GM19023 (cell line): ENCODE measurements around the gene CXCL1.
"Not testable (repeated sequence)": the region's sequence is repeated elsewhere in the genome, so short reads cannot be mapped to it uniquely, and the experiment has no call there.

Source experiments
- ATAC-seq: cut with Tn5 transposase; IDR thresholded peaks from one replicate; pipeline ENCODE4 v1.9.1; 2021; ENCODE audit warnings: mild to moderate bottlenecking, moderate library complexity; ENCODE audit not compliant: unreplicated experiment

The CXCL1 gene

DNA sequence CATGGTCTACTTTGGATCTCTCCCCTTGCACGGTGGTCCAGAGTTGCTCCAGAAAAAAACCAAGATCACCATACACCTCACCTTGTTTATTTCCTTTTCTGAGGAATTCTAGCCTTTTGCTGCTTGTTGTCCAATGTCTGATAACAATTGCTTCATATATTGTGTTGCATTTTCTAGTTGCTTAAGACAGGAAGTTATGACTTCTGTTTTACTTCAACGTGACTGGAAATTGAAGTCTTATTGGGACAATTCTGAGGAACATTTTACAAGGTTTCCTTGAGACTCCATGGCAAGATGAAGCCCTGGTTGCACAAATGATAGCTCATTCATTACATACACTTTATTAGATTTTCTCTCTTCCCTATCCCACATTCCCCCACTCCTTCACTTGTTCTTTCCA, 5.2 kb downstream of the CXCL1 start:
- no peak for ATAC-seq

DNA sequence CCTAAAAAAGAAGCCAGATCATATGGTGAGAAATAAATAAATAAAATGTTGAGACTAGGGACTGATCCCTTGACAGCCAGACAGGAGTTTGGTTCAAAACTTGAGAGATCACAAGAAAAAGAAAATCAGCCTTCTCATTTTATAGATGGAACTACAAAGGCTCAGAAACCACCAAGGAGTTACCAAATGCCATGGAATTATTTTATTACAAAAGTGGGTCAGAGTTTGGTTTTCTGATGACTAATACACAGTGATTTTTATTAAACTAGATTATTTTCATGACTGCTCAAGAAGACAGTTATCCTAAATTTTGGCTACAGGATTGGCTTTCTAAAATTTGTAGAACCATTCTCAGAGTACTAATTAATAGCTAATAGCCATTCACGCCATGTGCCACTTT, 6.2 kb downstream of the CXCL1 start:
- ATAC-seq: no peak

DNA sequence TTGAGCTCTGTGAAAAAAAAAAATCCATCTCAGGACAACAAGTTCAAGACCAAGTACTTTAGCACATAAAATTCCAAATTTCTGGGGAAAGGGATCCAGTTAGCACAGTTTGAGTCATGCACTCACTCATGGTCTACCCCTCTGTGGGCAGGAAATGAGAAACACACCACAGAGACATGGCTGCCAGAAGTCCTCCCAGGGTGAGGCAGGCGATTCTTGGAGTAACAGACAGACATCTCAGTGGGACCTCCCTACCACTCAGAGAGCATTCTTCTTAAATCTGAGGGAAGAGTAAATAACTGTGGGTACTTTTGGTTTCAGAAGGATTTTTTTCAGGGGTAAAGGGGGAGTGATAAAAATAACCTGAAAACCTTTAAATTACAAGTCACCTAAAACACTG, 14.1 kb downstream of the CXCL1 start:
- ATAC-seq: no peak

DNA sequence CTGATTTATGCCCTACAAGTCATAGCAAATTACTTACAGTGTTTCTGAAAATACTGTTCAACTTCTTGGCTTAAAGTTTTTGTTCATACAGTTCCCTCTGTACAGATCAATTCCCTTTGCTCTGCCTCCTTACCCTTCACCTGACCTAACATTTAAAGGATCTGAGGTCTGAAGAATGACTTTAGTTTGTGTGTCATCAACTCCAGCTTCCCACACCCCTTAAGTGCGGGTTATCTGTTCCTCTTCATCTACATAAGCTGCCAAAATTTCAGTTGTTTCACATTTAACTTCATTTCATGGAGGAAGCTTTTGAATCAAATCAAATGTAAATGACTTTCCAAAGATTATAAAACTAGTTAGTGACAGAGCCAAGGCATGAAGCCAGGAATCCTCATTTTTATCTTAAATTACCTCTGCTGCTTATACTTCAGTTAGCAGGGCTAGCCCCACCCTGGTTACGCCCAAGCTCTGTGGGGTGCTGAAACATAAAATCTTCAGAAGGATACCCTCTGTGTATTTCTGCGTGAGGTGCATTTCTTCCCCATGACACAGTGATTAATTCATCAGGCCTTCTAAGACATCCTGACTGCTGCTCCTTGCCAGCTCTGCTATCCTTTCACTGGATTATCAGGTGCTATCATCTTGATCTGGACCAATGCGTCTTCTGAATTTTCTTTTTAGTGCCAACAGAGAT, 16.5 kb downstream of the CXCL1 start:
- ATAC-seq: no peak

DNA sequence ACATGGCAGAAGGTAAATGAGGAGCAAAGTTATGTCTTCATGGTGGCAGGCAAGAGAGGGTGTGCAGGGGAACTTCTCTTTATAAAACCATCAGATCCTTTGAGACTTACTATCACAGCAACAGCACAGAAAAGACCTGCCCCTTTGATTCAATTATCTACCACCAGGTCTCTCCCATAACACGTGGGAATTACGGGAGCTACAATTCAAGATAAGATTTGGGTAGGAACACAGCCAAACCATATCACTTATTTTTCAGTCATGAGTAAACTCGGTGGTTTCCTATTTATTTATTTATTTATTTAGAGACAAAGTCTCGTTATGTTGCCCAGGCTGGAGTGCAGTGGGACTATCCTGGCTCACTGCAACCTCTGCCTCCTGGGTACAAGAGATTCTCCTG, 22.1 kb downstream of the CXCL1 start:
- ATAC-seq: no peak

DNA sequence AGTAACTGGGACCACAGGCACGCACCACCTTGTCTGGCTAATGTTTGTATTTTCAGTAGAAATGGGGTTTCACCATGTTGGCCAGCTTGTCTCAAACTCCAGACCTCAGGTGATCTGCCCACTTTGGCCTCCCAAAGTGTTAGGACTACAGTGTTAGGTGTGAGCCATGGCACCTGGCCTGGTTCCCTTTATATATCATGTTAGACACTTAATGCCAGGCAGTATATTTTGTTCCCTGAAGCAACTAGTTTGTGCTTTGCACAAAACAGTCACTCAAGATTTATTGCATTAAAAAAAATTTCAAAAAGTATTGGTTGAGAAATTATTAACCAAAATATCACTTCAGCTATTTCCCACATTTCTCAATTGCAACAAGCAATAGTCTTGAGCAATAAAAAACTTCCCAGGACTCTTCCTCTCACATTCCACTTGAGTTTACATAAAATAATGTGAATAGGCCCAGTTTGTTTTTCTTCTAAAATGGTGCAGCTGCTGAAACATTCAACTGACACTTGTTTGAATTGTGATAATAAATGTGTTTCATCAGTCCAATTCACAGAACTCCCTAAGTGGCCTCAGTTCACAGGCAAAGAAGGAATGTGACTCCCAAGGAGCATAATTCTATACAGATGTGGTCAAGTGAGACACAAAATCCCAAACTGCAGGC, 22.7 kb downstream of the CXCL1 start:
- ATAC-seq: no peak

DNA sequence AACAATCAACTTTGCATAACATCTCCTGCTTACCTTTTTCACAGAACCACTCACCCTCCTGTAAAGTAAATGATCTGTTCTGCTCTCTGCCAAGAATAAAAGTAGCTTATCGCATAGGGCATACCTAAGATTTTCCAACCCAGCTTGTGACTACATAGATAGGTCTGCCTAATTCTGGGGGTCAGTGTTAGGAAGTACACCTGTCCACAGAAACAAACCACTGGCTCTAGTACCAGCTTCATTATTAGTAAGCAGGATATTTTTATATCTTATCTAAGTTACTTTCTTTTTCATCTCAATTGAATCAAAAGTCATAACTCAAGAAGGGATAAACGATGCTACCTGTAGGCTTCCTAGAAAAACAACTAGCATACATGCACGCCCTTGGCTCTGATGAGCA, 23.8 kb downstream of the CXCL1 start:
- no peak for ATAC-seq

DNA sequence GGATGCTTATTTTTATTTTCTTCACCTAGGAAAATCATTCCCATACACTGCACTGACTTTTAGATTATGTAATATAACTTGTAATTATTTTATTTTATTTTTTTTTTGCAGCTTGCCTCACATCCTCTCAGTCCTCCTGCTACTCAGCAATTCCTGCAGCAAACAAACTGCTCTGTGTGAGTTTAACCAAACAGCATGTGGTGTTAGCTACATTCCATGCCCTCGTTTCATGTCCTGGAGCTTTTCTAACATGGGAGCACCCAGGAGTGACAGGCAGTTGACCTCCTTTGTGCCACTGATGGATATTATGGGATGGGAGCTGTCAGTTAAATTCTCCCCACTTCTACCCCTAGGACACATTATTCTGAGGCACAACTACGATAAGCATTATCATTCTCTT, 24.8 kb downstream of the CXCL1 start:
- no peak for ATAC-seq

DNA sequence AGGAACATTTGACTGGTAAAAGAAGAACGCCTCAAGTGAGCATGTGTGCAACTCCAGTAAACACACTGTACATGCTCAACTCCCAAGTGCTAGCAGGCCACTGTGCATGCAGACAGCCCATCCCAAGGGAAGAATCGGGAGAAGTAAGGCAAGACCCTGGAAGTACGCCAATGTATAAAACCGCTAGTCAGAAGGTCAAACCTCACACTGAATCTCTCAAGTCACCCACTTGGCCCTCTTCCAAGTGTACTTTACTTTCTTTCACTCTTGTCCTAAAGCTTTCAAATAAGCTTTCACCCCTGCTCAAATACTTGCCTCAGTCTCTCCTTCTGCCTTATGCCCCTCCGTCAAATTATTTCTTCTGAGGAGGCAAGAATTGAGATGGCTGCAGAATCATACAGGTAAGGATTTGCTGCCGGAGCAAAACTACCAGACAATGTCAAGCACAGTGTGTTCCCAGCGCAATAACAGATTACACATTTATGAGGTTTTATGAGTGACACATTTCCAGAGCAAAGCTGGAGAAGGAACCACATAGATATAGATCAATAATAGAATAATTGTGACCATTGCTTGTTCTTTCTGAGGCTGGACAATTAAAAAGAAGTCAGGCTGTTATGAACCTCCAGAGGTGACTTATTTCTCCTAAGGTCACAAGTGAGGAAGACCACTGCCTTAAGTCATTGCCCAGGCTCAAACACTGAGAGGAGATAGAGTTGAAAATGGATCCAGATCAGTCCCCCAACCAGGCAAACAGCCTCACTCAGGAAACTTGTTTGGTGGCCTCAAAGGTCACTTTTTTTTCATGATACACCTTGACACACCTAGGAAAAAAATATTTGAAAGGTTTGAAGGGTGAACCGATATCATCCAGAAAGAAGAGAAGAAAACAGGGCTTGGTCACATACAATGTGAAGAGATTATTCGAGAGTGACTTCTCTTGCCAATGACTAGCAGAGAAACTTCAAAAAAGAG, 26.3 kb downstream of the CXCL1 start:
- ATAC-seq: no peak

DNA sequence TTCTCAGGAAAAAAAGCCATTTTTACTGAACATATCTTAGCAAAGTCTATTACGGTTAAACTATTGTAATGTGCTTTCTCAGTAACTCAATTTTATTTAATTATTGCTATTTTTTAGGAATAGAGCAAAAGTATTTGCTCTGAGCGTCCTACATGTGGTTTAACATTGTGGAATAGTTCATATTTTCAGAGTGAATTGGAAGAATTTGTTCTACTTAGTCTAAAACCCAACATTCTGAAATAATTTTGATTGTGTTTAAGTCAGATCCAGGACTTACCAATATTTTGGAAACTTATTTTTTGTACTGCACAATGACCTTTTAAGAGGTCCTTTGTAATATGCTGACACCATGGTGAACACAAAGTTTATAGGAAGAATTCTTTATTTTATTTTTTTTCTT, 27.2 kb downstream of the CXCL1 start:
- ATAC-seq: no peak

DNA sequence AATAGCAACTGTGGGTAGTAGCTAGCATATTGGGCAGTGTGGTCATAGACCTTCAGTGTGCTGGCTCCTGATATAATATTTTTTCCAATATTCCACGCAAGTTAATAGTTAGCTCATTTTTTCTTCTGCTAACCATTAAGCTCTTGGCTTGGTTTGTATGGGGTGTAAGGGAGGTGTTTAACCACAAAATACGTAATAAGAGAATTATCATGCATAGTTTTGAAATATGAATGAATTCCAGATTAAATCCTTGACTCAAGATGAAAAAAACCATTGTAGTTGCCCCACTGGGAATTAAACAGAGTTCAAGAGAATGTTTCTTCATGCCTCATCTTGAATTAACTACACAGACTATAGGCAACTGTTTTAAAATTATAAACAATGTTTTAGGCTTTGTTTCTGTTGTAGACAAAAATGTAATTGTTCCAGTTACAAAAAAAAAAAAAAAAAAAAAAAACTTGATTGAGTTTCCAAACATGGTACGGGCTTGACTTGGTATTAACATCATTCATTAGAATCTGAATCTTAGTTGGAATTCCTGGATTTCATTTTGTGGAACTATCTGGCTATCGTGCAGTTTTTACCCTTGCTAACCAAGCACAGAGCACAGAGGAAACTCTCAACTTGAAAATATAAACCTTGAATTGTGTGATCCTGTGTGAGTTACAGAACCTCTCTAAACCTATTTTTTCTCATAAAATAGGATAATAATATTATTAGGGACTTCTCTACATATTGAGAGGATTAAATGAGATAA, 28.4 kb downstream of the CXCL1 start:
- no peak for ATAC-seq

DNA sequence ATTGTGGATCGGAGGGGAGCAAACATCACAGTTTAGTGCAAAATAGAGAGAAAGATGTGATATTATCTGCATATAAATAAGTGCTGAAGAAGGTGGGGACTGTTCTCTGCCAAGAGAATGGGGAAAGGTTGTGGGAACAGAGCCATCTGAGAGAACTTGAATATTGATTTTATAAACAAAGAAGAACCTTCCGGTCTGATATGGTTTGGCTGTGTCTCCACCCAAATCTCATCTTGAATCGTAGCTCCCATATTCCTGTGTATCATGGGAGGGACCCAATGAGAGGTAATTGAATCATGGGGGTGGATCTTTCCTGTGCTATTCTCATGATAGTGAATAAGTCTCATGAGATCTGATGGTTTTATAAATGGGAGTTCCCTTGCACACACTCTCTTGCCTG, 30.1 kb downstream of the CXCL1 start:
- not testable (repeated sequence) for ATAC-seq

DNA sequence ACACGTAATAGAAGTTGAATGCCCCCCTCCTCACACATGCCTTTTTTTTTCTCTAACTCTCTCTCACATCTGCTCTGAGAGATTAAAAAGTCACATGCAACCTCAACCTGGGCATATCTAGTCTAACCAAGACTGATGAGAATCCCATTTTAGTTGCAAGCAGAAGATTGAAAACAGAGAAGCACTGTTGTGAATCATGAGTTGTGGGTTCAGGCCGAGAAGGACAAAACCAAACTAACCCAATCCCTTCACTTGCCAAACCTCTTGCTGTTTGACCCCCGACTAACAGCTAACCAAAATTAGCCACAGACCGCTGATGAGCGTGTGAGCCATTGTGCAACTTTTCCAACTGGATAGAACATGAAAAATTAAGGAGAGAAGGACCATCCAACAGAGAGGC, 31.8 kb downstream of the CXCL1 start:
- ATAC-seq: no peak

DNA sequence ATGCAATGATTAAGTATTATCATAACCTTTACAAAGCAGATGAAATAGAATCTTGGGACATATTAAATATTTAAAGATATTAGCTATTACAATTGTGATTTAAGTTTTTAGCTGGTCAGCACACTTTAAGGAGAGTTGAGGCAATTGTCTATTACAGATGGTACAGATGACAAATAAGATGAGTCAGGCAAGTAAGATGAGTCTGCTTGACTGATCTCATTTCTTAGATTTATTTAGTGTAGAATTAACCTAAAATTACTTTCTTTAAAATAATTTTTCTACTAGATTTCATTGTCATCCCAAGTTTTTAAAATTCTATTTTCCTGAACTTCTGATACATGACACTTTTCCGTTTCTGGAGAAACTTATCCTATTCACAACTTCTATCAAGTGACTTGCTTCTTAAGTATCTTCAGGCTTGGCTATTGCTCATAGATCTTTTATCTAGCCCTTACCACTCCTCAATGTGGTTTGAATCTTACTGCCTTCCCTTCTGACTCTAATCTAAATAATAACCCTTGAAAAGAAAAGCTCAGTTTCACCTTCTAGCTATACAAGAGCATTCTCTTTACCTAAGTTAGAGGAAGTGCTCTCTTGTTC, 32.9 kb downstream of the CXCL1 start:
- ATAC-seq: no peak

DNA sequence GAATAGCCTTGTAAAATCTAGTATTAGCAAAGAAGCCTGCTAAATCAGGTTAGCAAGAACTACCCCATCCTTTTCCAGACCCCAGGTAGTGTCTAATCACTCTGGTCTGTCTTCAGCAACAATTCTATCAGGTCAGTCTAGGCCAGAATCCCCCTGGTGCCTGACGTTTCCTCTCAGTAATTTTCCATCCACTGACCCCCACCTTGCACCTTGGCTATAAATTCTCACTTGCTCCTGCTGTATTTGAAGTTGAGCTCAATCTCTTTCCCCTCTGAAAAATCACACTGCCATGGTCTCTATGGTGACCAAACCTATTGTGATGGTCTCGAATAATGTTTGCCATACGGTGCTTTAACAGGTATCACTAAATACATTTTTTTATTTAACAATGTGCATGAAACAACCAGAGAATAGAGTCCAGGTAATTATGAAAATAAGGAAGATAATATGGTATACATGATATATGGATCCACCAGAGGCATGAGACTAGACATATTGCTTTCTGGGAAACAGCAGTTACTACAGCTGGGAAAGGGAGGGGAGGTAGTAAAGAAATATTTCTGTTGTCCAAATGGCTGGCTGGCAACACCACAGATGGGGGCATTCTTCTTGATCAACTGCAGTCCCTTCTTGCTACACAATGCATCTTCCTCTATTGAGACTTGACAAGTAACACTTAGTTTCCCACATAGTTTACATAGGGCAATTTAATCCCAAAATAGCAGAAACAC, 33.8 kb downstream of the CXCL1 start:
- ATAC-seq: no peak

DNA sequence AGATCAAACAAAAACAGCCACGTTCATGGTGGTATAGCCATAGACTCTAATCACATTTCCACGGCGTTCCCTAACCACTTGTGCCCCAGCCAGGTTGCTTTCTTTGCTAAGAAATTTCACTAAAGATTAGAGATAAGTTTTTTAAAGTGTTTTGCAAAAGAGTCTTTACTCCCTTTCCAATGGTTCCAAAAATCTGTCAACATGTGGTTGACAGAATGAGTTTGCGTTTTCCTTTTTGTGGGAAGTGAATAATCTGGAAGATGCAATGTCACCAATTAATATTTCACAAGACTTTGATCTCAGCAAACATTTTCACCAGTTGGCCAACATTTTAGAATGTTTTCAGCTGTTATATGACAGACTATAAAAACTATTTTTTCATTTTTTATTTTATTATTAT, 35.3 kb downstream of the CXCL1 start:
- ATAC-seq: no peak

DNA sequence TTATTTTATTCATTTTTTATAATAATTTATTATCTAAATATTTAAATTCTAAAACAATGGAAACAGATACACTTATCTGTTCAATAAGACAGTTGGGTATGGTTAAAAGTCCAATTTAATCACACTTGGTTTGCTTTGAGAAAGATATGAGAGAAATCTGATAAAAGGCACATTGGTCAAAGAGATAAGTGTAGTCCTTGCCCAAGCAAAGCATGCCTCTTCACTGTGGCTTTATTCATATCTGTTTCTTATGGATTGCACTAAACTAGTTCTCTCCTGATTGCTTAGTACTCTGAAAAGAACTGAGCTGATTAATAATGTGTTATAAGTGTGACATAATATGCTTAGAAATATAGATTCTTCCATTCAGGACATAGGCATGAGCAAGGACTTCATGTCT, 39.8 kb downstream of the CXCL1 start:
- no peak for ATAC-seq

DNA sequence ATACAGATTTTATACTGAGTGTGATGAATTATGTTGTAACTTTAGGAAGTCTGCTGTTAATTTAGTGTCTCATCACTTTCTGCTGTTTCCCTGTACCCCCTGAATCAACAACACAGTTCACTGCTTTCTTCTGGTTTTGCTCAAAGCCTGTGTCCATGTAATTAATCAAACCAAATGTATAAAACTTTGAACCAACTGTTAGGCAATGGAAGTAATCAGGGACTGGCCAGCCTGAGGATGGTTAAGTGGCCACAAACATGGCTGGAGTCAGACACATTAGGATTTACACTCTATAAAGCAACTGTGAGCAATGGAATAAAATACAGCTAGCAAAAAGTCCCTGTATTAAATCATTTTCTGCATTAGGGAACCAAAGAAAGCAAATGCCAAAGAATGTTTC, 42.6 kb downstream of the CXCL1 start:
- ATAC-seq: no peak

DNA sequence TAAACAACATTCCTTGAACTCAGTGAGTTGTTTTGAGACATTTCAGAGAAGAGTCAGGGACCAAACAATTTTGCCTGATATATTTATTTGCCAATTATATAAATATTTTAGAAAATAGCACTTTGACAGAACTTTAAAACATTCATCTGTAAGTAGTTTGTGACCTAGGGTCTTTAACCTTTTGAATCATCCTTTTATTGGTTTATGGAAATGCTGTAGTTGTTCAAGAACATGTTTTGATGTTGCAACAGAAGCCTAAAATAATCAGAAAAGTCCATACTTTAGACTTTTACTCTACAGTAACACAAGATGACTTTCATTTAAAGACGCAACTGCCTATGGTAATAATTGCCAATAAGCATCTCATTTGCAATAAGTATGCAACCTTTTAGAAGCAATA, 43.0 kb downstream of the CXCL1 start:
- ATAC-seq: no peak

DNA sequence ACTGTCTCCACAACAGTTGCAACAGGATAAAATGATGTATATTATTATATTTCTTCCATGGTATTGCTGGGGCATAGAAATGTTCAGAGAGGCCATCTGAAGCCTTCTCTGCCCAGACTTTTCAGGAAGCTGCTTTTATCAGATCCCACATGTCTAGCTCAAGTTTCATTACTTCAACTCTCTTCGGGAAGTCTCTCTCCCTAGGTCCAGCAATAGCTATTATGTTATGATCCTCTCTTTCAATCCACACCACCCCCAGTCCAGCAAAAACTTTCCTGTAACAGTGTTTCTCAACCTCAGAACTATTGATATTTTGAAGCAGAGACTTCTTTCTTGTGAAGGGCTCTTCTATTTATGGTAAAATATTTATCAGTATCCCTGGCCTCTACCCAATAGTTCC, 44.9 kb downstream of the CXCL1 start:
- no peak for ATAC-seq
